ENCODE data around the gene FAT3. TPM values are rescaled to one million over a fixed set of nuclear protein-coding genes. Genes with fewer than 3 reads are reported as not detected.

Gene FAT3
- total and polyA plus RNA-seq, 9 of the 15 experiments (the other 6 are each of a cell fraction or from before 2014, with no cell fraction given): under 0.01 TPM; not detected in 7

GRCh38 chr11:92251980-92252379, 27.4 kb downstream of the FAT3 start:
- H3K79me2 ChIP-seq (ENCODE audit: control insufficient read depth, insufficient read depth, low read length): no peaks in the 10 kb centered on the region
- no peaks in the 10 kb centered on the region for H3K27me3 ChIP-seq (ENCODE audit: control insufficient read depth in 2 of 2, insufficient read depth in 2 of 2, low read length in 2 of 2)
- DNase-seq (ENCODE audit: extremely low read depth in 1 of 4, low spot score in 3 of 4) (no peak), ATAC-seq (no peak), FAIRE-seq (no peak)
- intact Hi-C loops (cut with micrococcal nuclease) (no loop called here), in situ Hi-C loops (cut with MboI) (no loop called here)
- no peaks in the 10 kb centered on the region for H3K9me1 ChIP-seq (ENCODE audit: control insufficient read depth, insufficient read depth, low read length)
- H3K27ac ChIP-seq (ENCODE audit: extremely low read depth, low read depth, low read length): no peak overlapping the region
- H2AFZ ChIP-seq (ENCODE audit: low read depth, low read length): no peak overlapping the region
- CTCF ChIA-PET (ENCODE audit: low intra/inter-chr PET ratio): no interaction called here
- H3K9me3 ChIP-seq (replicated peaks; ENCODE audit: control insufficient read depth, insufficient read depth, low read depth, low read length): no peaks in the 10 kb centered on the region
- 0% methylated on average over 1 of the region's 1 CpG for WGBS (ENCODE audit: insufficient coverage, low coverage, missing lambda C conversion rate)
- H3K36me3 ChIP-seq (ENCODE audit: control insufficient read depth, insufficient read depth, low read length): no peaks in the 10 kb centered on the region
- no peak overlapping the region for H3K4me3 ChIP-seq
- POLR2A ChIA-PET: no interaction called here
- H3K9ac ChIP-seq (ENCODE audit: insufficient read depth in 1 of 2, low read depth in 2 of 2, low read length in 2 of 2): no peak overlapping the region
- H3K4me1 ChIP-seq (replicated peaks in 1 of 2; ENCODE audit: control insufficient read depth in 2 of 2, insufficient read depth in 2 of 2, low read length in 2 of 2): no peaks in the 10 kb centered on the region
- H4K20me1 ChIP-seq (replicated peaks; ENCODE audit: control insufficient read depth, insufficient read depth, low read length): no peaks in the 10 kb centered on the region
- no peak for TF ChIP-seq ILF3 (IDR thresholded peaks at IDR 0.05; ENCODE audit: borderline replicate concordance)
- TF ChIP-seq, protein P1, sequence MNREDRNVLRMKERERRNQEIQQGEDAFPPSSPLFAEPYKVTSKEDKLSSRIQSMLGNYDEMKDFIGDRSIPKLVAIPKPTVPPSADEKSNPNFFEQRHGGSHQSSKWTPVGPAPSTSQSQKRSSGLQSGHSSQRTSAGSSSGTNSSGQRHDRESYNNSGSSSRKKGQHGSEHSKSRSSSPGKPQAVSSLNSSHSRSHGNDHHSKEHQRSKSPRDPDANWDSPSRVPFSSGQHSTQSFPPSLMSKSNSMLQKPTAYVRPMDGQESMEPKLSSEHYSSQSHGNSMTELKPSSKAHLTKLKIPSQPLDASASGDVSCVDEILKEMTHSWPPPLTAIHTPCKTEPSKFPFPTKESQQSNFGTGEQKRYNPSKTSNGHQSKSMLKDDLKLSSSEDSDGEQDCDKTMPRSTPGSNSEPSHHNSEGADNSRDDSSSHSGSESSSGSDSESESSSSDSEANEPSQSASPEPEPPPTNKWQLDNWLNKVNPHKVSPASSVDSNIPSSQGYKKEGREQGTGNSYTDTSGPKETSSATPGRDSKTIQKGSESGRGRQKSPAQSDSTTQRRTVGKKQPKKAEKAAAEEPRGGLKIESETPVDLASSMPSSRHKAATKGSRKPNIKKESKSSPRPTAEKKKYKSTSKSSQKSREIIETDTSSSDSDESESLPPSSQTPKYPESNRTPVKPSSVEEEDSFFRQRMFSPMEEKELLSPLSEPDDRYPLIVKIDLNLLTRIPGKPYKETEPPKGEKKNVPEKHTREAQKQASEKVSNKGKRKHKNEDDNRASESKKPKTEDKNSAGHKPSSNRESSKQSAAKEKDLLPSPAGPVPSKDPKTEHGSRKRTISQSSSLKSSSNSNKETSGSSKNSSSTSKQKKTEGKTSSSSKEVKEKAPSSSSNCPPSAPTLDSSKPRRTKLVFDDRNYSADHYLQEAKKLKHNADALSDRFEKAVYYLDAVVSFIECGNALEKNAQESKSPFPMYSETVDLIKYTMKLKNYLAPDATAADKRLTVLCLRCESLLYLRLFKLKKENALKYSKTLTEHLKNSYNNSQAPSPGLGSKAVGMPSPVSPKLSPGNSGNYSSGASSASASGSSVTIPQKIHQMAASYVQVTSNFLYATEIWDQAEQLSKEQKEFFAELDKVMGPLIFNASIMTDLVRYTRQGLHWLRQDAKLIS (CRISPR knock-in tag; IDR thresholded peaks at IDR 0.05): no peak
- TF ChIP-seq POLR2AphosphoS5 (IDR thresholded peaks at IDR 0.05; ENCODE audit: control insufficient read depth, insufficient read depth, low read depth, low read length): no peak
- TF ChIP-seq XRCC3 (IDR thresholded peaks at IDR 0.05): no peak
- TF ChIP-seq ZSCAN32 (CRISPR knock-in tag; IDR thresholded peaks at IDR 0.05): no peak
- no peak for TF ChIP-seq HDAC2 (IDR thresholded peaks at IDR 0.05)
- TF ChIP-seq CBFA2T3 (IDR thresholded peaks at IDR 0.05): no peak
- TF ChIP-seq GABPB1 (CRISPR knock-in tag; IDR thresholded peaks at IDR 0.05): no peak
- no peak for TF ChIP-seq NFE2L1 (tag; IDR thresholded peaks at IDR 0.05; ENCODE audit: borderline replicate concordance, low read depth)
- TF ChIP-seq ZNF224 (CRISPR knock-in tag; IDR thresholded peaks at IDR 0.05): no peak
- no peak overlapping the region for H3K4me2 ChIP-seq (ENCODE audit: insufficient read depth, low read length)
- BruUV-seq (replicated peaks): no TSS peak
